GM12872 (cell line): ENCODE data around the gene HPS5.

Experiments
- TF ChIP-seq, protein P1 (sequence below): IDR thresholded peaks from 3 replicates; pipeline ENCODE4 v1.5.1; 2011; ENCODE audit warnings: low read depth, mild to moderate bottlenecking, low read length, moderate library complexity; ENCODE audit not compliant: insufficient read depth

The HPS5 gene

DNA sequence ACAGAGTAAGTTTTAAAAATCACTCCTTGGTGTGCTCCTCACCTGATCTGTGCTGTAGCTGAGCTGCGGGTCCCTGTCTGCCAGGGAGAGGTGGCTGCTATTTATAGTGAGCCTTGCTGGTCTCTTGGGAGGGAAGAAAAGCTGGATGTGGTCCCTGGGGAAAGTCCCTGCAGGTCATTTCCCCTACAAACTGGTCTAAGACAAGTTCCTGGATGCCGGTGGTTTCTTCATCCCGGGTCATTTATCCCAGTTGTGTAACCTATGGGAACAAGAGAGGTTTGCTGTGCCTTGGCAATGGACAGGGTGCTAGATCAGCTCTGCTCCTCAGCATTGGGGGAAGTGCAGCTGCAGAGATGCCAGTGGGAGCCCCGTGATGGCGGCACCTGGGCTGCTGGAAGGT is 73.4 kb downstream of the HPS5 start, which contains the start of gene SAA2:
SAA2 (minus strand) TSS at position 108 of the 400 bp plus-strand sequence. CDS start 657 bp downstream, outside the sequence.
- TF ChIP-seq, protein P1, sequence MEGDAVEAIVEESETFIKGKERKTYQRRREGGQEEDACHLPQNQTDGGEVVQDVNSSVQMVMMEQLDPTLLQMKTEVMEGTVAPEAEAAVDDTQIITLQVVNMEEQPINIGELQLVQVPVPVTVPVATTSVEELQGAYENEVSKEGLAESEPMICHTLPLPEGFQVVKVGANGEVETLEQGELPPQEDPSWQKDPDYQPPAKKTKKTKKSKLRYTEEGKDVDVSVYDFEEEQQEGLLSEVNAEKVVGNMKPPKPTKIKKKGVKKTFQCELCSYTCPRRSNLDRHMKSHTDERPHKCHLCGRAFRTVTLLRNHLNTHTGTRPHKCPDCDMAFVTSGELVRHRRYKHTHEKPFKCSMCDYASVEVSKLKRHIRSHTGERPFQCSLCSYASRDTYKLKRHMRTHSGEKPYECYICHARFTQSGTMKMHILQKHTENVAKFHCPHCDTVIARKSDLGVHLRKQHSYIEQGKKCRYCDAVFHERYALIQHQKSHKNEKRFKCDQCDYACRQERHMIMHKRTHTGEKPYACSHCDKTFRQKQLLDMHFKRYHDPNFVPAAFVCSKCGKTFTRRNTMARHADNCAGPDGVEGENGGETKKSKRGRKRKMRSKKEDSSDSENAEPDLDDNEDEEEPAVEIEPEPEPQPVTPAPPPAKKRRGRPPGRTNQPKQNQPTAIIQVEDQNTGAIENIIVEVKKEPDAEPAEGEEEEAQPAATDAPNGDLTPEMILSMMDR: no peak

DNA sequence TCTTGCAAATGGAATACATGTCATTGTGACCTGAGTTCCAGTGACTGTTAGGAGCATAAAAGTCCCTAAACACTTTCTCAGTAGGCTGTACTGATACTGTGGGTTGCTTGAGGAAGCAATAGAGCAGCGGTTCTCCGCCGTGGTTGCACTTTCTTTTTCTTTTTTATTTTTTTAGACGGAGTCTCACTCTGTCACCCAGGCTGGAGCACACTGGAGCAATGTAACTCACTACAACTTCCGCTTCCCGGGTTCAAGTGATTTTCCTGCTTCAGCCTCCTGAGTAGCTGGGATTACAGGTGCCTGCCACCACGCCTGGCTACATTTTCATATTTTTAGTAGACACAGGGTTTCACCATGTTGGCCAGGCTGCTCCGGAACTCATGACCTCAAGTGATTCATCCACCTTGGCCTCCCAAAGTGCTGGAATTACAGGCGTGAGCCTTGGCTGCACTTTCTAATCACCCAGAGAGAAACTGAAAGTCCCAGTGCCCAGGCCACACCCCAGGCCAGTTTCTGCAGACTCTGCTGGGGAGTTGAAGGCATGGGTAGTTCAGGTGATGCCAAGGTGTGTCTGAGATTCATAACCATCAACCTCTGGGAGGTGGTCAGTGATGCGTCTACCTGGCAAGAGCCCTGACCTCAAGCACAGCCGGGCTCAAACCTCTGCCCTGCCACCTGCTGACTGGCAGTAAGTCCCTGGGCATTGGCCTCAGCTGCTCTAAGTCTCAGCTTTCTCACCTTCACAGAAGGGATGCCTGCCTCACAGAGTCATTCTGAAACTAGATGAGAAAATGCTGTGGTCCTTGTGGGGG is 75.4 kb downstream of the HPS5 start:
- TF ChIP-seq, protein P1: 0 out of 3 replicates have a peak, but pooled peaks have one; percentile 19

DNA sequence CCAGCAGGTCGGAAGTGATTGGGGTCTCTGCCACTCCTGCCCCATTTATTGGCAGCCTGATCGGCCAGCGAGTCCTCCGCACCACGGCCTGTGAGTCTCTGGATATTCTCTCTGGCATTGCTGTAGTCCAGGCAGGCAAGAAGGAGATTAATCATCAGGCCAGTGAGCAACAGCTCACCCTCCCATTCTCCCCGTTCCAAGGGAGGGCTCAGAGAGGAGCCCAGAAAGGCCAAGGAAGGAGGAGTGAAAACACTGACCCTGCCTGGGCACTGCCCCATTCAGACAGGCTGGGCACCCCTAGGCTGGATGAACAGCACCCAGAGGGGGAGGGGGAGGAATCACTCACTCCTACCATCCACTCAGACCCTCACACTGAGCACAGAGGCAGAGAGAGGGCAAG is 76.5 kb downstream of the HPS5 start:
- TF ChIP-seq, protein P1: no peak

DNA sequence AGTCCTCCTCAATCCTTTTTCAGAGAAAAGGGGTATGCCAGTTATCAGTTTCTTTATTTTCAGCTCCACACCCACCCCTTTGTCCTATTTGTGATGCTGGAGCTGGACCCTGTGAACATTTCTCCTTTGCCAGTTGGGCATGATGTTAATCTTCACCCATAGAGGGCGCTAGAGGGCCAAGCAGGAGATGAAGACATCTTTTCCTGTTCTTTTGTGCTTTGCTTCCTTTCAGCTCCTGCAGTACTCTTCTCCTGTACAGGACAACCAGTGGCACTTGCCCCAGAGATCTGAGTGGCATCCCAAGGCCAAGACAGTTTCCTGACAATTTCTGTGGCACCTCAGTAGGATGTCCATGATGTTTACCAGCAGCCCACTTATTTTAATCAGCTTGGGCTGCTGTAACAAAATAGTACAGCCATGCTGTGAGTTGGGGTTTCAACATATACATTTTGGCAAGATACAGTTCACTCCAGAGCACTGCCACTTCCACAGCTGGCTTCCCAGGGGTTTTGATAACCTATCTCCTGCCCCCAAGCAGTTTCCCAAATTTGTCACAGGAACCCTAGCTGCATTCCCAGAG is 78.1 kb downstream of the HPS5 start:
- TF ChIP-seq, protein P1: peak; percentile 94

DNA sequence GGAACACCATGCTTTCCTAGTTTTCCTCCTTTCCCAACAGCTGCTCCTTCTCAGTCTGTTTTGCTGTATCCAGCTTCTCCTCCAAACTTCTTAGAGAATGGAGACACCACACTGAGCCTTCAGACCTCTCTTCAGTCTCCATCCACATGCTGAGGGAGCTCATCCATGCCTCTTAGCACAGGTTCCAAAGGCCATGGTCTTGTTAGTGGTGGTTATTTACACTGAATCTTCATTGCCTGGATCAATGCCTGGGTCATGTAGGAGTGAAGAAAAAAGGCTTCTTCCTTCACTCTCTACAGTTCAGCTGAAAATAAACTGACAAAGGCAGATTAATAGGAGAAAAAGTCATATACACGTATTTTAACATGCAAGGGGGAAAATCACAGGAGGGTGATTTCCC is 82.3 kb downstream of the HPS5 start:
- TF ChIP-seq, protein P1: no peak

DNA sequence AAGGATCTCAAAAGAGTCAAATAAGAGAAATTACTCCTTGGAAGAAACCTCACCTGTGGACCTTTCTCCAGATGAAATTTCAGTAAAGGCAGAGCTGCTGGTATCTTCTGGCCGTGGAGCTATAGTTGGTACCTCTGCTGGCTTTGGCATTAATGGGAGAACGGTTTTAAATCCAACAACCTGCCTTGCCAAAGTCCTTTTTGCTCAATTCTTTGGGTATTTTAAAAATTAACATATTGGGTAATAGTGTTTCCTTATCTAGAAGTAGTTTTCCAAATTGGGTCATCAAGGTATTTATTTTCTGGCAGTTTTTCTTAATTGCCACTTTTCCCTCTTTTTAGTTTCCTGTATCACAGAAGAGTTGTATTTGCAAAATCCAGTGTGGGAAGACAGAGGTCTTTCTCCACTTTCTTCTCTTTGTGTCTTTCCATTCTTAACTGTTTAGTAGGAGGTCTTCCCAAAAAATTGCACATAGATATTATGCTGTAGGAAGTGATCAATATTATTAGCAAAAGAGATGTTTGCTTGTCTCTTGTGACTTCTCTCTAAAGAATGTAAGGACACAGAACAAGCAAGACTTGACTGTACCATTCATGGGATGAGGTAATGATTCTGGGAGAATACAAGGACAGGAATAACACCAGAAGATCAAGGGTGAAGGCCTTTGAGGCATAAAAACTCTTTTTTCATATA is 85.1 kb downstream of the HPS5 start, which contains the start of gene SAA4:
SAA4 (minus strand) TSS at position 139 of the 693 bp plus-strand sequence. CDS start 876 bp downstream, outside the sequence.
- TF ChIP-seq, protein P1: no peak
